HG03108 (cell line): Measurements from ENCODE around the gene VTA1.
"Not testable (repeated sequence)": the region's sequence is repeated elsewhere in the genome, so short reads cannot be mapped to it uniquely, and the experiment has no call there.

Source experiments
- ATAC-seq: cut with Tn5 transposase; IDR thresholded peaks from one replicate; pipeline ENCODE4 v1.9.1; 2021; ENCODE audit warnings: moderate library complexity; ENCODE audit not compliant: unreplicated experiment

VTA1 gene

GRCh38 chr6:142223938-142224337 is 76.9 kb downstream of the VTA1 start:
- ATAC-seq = no peak

- ATAC-seq = no peak
Measured at GRCh38 chr6:142225115-142225514, 78.1 kb downstream of the VTA1 start.

GRCh38 chr6:142225552-142225951 is 78.5 kb downstream of the VTA1 start:
- ATAC-seq = no peak

GRCh38 chr6:142226731-142227130 is 79.7 kb downstream of the VTA1 start:
- ATAC-seq = no peak

GRCh38 chr6:142229518-142230270 is 82.6 kb downstream of the VTA1 start:
- not testable (repeated sequence) for ATAC-seq

- not testable (repeated sequence) for ATAC-seq
Measured at GRCh38 chr6:142232206-142233044, 85.4 kb downstream of the VTA1 start.

GRCh38 chr6:142233945-142234682 is 87.1 kb downstream of the VTA1 start:
- no peak for ATAC-seq

GRCh38 chr6:142235272-142235671 is 88.2 kb downstream of the VTA1 start:
- ATAC-seq = no peak

- no peak for ATAC-seq
Measured at GRCh38 chr6:142235791-142236190, 88.7 kb downstream of the VTA1 start.

- no peak for ATAC-seq
Measured at GRCh38 chr6:142236691-142237090, 89.6 kb downstream of the VTA1 start.

GRCh38 chr6:142238881-142239280 is 91.8 kb downstream of the VTA1 start:
- no peak for ATAC-seq

- no peak for ATAC-seq
Measured at GRCh38 chr6:142240179-142240578, 93.1 kb downstream of the VTA1 start.

- no peak for ATAC-seq
Measured at GRCh38 chr6:142241061-142241460, 94.0 kb downstream of the VTA1 start.

GRCh38 chr6:142242269-142242668 is 95.2 kb downstream of the VTA1 start:
- no peak for ATAC-seq

- no peak for ATAC-seq
Measured at GRCh38 chr6:142246960-142247359, 99.9 kb downstream of the VTA1 start.

- no peak for ATAC-seq
Measured at GRCh38 chr6:142249266-142249665, 102.2 kb downstream of the VTA1 start.

- no peak for ATAC-seq
Measured at GRCh38 chr6:142251930-142252445, 104.9 kb downstream of the VTA1 start.

- ATAC-seq = no peak
Measured at GRCh38 chr6:142254513-142254912, 107.5 kb downstream of the VTA1 start.

GRCh38 chr6:142255785-142256184 is 108.7 kb downstream of the VTA1 start:
- no peak for ATAC-seq

GRCh38 chr6:142258305-142258704 is 111.2 kb downstream of the VTA1 start:
- no peak for ATAC-seq

GRCh38 chr6:142258757-142259156 is 111.7 kb downstream of the VTA1 start:
- ATAC-seq = no peak
